GM21381 (cell line): ENCODE data around the gene MARCHF3.
A peak's percentile ranks its signal among the peaks of the same experiment; 100 is the strongest.
"Not testable (repeated sequence)": the region's sequence is repeated elsewhere in the genome, so short reads cannot be mapped to it uniquely, and the experiment has no call there.

ENCODE experiments used
- ATAC-seq: cut with Tn5 transposase; IDR thresholded peaks from one replicate; pipeline ENCODE4 v1.9.1; 2021; ENCODE audit warnings: mild to moderate bottlenecking, moderate library complexity; ENCODE audit not compliant: unreplicated experiment

MARCHF3 gene

DNA sequence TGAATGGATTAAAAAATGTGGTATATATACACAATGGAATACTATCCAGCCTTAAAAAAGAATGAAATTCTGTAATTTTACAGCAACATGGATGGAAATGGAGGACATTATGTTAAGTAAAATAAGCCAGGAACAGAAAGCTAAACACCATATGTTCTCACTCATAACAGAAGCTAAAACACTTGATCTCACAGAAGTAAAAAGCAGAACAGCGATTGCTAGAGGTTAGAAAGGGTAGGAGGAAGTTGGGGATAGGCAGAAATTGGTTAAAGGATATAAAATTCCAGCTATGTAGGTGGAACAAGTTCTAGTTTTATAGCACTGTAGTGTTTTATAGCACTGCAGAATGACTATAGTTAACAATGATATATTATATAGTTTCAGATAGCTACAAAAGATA, 15.8 kb downstream of the MARCHF3 start:
- ATAC-seq, result no peak

DNA sequence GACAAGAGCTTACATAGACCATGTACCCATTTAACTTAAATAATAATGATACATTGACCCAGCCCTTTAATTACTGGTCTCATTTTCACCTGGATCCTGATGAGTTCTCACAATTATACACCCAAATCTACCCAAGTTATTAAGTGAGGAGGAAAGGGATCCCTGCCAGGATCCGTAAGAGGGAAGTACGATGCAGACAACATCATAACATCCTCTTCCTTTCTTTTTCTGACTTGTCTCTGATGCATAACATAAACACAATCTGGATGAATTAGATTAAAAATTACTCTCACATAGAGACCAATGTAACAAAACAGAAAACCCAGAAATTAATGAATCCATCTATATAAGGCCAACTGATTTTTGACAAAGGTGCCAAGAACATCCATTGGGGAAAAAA, 17.0 kb downstream of the MARCHF3 start:
- ATAC-seq, result no peak

DNA sequence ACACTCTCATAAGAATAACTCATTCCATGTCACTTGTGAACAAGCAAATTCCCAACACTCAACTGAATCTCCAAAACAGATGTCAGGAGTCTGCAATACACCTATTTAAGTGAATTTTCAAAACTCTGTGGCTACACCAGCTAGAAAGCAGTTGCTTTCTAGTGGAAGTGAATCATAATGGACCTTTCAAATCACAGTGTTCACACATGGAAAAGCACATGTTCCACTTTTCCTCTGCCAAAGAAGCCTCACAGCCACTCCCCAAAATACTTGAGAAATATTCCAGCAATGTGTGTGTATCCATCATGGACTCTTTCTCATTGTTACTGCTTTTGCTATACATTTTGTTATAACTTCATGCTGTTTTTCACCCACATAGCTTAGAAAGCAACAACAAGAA, 17.4 kb downstream of the MARCHF3 start:
- no peak for ATAC-seq

DNA sequence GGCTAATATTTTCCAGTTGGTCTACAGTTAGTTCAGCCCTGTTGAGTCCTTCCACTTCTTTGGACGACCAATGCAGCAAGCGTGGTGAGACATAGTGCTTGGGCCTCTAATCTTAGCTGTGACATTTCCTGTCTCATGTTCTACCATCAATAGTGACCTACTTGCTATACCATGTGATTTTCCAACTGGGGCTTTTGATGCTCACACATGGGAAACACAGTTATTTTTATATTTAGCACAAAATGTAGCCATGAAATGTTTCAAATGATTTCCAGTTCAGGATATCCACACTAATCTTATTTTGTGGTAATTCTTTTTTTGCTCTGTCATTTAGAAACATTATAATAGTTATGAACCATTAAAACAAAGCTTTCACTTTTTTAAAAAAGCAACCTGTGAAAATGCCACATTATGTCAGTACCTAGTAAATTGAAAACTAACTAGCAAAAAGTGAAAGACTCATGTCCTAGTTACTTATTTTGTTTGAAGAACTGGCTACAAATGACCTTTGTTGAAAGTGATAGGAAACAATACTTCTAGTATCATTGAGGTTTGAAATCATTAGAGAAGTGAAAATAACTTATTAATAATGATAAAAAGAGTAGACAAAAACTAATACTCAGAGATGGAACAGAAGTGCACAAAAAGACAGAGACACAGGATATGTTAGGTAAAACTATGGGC, 18.3 kb downstream of the MARCHF3 start:
- peak; percentile 78 for ATAC-seq

DNA sequence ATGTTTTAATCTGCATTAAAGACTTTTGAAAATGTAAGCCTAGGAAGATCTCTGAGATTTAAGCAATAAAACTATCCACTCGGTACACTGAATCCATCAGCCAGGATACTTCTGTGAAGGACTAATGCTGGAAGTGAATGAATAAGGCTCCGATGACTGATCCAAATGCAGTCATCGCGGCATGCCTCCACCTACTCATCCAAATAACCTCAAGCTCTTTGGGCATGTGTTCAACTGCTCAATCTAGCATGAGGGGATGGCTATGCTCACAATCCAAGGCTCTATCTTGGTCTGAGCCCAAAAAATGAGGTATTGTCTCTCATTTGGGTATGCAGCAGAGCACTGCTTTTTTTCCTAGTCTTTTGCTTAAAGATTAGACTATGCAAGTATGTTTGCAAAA, 19.2 kb downstream of the MARCHF3 start:
- no peak for ATAC-seq

DNA sequence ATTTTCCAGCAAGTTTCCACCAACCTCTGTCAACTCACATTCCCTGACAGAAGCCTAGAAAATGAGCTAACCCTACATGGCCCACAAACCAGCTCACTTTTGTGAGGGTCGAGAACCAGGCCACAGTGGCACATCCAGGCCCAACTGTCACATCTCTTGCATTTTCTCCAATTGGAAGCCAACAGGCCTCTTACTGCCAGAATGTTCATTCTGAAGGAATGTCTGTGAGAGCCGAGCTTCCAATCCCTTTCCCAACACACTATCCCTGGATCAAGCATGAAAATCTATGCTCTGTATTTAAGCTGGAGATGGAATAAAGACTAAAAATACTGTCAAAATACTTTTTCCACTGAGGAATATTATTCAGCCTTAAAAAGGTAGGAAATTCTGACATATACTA, 20.0 kb downstream of the MARCHF3 start:
- no peak for ATAC-seq

DNA sequence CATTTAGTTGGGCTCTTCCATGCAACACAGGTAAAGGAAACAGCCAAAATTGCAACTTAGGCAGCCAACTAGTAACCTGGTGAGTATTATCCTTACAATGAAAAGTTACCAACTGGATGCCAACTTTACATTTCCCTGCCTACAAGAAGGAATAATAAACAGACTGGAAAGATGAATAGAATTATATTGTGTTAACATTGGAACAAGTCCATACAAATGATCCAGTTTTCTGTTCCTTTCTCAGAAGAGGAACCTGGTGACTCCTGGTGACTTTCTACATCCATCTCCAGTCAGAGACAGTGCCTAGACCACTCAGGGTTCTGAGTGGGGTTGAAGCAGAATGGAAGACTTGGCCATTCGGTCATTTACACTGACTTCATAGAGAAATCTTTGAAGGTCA, 20.6 kb downstream of the MARCHF3 start:
- no peak for ATAC-seq

DNA sequence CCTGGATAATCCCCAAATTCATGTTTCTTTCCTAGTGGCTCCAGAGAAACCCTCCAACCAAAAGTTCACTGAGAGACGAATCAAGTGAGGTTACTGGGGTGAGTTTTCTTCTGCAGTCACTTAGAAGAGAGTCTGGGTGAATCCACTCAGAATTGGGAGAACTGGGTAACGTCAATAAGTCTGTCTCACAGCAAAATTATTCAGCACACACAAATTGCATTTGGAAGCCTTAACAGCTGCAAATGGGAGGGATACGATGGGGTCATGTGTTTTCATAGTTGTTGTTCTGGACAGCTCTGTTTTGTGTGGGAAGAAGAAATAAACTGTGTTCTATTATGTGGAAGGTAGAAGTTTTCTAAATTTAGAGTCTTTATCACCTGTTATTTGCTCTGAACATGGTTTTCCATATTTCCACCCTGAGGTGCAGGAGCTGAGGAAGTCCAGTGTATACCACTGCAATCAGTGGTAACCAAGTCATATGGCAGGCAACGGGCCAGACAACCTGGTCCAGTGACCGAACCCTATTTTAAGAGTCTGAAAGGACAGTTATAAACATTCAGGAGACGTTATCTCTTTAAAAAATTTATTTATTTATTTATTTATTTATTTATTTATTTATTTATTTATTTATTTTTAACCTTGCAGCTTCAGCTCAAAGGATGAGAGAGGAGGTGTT, 21.9 kb downstream of the MARCHF3 start:
- ATAC-seq, result no peak

DNA sequence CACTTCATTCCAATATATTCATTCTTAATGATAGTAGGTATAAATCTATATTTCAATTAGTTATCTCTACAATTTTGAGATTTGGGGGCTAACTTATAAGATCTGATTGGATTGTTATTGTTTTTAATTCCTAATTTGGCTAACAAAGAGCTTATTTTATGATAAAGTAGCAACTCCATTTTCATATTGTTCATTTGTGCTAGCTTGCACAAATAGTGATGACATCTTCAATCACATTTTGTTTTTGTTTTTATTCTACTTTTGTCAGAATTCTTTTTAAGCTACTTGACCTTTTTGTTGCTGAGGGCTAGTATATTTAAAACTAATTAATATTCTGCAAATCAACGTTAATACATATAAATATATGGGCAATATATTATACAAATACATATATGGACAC, 22.8 kb downstream of the MARCHF3 start:
- no peak for ATAC-seq

DNA sequence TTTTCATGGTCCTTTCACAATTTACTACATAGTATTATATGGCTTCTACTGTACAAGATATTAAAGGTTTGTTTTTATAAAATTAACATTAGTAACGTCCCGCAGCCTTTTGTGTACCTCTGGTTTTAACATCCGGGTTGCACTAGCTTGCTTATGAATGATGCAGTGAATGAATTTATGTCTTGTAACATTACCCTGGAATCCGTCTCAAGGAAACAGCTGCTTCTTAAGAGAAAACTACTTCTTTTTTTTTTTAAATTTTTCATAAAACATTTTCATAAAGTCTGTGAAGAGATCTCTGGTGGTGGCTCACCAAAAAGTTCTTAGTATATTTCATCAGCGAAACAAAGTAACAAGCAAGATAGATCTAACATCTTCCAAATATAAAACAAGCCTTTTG, 23.6 kb downstream of the MARCHF3 start:
- no peak for ATAC-seq

DNA sequence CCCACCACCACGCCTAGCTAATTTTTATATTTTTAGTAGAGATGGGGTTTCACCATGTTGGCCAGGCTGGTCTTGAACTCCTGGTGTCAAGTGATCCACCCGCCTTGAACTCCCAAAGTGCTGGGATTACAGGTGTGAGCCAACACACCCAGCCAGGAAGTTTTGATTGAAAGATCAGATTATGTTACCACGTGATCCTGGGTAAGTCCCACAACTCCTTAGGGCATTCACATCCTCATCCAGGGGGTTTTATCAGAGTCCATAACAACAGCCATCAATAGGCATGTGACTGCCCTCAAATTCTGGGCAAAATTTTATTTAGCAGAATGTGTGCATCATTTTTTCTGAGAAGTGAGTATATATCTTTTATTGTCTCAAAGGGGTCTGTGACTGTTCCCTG, 25.1 kb downstream of the MARCHF3 start:
- not testable (repeated sequence) for ATAC-seq

DNA sequence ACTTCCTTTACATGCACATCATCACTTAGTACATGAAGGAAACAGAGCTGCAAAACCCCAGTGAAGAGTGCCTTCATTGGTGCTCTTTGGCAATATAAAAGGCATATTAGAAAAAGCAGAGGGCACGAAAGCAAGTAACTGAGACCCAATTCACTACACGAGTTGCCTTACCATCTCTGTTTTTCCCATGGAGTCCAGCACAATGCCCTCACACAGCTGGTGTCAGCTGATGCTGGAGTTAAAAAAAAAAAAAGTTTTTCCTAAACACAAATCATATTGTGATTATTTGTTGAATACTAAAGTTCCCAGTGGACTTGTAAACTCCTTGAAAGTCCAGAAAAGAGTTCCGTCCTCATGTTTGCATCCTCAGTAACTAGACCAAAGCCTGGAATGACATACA, 25.6 kb downstream of the MARCHF3 start:
- ATAC-seq, result no peak

DNA sequence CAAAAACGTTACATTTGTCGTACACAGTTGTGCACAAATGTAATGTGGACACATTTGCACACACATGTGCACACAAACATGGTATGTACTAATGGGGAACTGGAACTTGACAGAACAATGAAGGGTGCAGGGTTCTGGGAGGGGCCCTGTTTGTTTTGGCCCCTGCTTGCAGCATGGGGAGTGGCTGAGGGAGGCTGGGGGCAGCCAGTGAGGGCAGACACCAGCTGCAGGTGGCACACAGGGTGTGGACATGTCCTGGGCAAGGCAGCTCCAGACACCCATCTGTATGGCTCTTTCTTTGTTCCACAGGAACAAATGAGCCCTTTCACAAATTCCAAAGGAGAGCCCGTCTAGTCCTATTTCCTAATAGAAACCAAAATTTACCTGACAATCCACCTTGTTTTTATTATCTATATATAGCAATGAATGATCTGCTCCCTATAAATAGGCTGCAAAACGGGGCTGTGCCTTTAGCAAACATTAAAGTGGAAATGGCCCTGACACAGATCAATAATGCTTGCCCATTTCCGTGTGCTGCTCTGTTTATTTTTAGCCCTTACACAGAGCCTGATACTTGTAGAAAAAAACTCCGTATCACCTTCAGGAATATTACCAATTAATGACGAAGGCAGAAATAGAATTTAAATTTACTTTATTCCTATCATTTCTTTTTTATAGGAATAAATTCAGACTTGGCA, 26.4 kb downstream of the MARCHF3 start:
- no peak for ATAC-seq

DNA sequence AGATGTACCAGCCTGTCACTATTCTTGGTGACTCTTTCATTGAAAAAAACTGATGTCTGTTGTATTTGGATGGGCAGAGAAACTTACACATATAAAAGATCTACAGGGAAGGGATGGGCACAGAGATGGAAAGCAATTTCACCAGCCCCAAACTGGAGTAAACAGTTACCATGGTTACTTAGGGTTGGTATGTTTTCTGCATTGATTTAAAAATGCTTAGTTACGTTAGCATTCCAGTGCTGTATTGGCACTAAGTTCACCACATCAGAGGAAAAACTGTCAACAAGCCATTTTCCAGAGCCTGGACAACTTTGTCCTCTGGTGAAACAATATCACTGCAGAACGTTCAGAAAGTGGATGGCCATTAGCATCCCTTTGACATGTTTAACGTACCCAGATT, 28.0 kb downstream of the MARCHF3 start:
- ATAC-seq, result no peak

DNA sequence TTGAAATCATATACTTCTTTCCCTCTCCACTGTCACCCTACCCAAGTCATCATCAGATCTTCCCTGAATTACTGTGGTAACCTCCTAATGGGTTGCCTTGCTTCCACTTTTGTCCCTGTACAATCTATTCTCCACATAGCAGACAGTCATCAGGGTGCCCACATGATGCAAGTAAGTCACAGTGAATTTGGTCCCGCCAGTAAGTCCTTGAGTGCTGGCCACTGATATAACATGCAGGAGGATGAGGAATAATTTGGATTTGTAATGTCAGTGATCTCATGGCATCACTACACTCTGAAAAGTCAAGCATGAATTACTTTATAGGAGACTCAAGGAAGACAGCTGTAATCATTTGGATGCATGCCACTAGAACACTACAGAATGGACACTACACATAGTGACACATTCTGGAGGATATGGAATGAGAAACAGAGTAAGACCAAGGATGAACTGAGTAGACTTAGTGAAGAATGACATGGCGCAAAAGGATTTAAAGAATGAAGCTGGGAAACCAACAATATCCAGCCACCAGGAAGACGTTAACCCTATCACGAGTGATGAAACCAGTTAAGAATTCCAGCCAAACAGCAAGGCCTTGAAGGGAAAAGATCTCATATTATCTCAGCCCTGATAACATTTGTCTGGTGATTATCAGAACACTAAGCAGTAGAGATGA, 28.6 kb downstream of the MARCHF3 start:
- no peak for ATAC-seq

DNA sequence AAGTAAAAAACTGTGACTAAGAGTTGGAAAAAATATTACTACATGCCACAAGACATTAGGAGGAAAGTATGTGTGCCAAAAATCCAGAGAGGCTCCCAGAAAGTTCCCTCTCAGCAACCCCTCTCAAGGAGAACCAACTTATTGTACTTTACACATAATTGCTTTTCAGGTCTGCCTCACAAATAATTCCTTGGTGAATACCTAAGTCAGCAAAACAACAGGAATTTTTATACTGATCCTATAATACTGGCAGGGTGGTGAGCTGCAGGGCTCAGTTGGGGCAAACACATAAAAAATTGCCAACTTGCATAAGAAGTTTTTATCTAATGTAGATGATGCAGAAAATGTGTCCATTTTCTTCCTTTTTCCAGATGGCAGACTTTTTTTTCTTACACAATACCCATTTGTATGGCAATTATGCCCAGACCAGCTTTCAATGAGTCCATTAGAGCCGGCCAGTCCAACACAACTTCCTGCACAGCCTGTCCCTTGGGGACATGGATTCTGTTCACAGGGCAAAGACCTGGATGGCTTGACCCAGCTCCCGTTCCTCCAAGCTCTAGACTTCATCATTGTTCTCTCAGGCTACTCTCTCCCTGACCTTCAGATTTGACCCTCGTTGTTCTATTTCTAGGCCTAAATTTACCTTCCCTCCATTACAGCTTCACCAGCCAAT, 31.3 kb downstream of the MARCHF3 start:
- no peak for ATAC-seq

DNA sequence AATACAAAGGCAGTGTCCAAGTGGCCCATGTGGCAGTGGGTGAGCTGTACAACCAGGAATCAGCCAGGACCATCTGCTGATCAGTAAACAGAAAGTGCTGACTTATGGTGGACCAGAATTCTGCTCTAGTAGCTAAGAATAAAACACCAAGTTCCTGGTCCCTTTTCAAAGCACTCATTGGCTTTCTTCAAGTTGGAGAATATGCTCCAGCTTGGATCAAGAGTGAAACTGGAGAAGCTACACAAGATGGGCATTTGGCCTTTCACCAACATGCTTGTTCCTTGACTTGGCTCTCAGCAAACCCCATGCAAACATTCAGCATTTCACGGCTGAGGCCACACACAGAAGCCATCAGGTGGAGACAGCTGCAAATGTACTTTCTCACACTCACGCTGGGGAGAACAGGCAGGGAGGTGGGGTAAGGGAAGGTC, 32.1 kb downstream of the MARCHF3 start:
- ATAC-seq, result peak; percentile 72

DNA sequence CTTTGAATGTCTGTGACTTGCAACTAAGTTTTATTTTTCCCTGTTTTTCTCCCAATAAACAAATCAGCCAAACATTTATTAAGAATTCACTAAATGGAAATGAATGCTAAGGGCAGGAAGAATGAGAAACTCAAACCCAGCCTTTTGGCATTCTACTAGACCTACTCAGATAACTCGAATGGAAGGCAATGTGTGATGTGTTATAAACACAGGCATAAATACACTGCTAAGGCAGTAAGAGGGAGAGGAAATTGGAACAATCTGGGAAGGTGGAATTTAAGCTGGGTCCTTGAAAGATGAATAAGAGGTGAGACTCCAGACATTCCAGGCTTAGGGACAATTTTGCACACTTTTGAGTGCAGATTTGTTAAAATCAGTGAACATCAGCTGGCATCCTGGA, 34.7 kb downstream of the MARCHF3 start:
- ATAC-seq, result no peak

DNA sequence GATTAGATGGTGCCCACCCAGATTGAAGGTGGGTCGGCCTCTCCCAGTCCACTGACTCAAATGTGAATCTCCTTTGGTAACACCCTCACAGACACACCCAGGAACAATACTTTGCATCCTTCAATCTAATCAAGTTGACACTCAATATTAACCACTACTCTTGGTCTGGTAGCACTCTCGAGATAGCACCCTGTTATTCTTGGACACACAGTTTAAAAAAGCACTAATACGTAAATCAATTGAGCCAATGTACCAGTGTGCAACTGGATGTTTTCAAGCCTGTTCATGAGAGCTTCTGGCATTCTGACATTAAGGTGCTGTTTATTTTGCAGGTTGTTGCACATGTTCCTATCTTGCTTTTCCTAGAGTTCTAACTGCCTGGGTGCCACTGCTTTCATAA, 35.3 kb downstream of the MARCHF3 start:
- ATAC-seq, result no peak

DNA sequence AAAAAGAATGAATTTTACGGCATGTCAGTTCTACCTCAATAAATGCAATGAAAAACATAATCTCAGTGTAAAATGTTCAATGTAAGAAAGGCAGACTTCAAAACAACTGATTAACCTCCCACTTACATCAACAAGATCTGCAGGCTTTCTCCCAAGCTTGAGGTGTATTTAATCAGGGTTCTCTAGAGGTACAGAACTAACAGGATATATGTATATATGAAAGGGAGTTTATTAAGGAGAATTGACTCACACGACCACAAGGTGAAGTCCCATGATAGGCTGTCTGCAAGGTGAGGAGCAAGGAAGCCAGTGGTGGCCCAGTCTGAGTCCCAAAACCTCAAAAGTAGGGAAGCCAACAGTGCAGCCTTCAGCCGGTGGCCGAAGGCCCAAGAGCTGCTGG, 35.9 kb downstream of the MARCHF3 start:
- ATAC-seq, result no peak

DNA sequence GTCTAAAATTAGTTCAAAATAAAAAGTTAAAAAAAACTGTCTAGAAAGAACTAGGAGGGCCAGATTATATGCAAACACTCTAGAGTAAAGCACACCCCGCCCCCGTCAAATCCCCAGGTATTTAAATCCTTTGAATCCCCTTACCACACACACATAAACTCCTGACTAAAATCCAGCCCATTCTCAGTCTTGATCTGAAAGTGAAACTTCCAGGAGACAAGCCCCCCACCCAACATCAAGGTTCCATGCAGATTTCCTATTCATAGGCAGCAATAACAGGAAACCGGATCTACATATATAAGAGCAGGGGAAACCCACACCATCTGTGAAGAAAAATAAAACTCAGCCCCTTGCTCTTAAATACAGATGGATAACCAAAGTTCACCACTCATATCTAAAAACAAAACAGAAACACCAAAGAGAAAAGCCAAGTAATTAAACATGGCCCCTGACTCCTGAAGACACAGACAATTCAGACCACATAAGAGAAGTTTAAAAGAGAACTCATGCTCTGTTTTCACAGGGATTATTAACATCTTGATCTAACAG, 42.3 kb downstream of the MARCHF3 start:
- ATAC-seq, result peak; percentile 91
